Sigmoid colon (tissue), 4 donors: ENCODE results near the gene LGALS9C.
"Not testable (repeated sequence)": the region's sequence is repeated elsewhere in the genome, so short reads cannot be mapped to it uniquely, and the experiment has no call there.

ENCODE experiments used
- POLR2A ChIP-seq, 2 donors: fragments of 450-650 bp; IDR thresholded peaks; one replicate each; pipeline ENCODE4 v1.6.1; 2016; ENCODE audit warnings: antibody characterized with exemption in 2 of 2, mild to moderate bottlenecking in 2 of 2, moderate library complexity in 2 of 2
- POLR2AphosphoS5 ChIP-seq, 4 donors: sonication (generic); formaldehyde crosslinking; IDR thresholded peaks; one replicate each; pipeline ENCODE4 v1.6.1; 2017; ENCODE audit warnings: antibody characterized with exemption in 4 of 4

GRCh38 chr17:18467001-18467400 is 9.6 kb upstream of the LGALS9C start:
- not testable (repeated sequence) for TF ChIP-seq POLR2A, POLR2AphosphoS5 (IDR thresholded peaks at IDR 0.05)
